Effector memory CD4-positive, alpha-beta T cell (primary cell): ENCODE results near the gene FCRL1.

Experiments
- DNase-seq, 3 donors: peaks; one replicate each; pipeline ENCODE4 v3.0.0-alpha.2; 2020
- H3K27ac ChIP-seq: 2 replicates; pipeline ENCODE4 v1.7.0; 2013; ENCODE audit warnings: mild to moderate bottlenecking, low read length, moderate library complexity; ENCODE audit not compliant: insufficient read depth, poor library complexity, severe bottlenecking
- H3K27me3 ChIP-seq: replicated peaks from 2 replicates; pipeline ENCODE4 v1.7.0; 2013; ENCODE audit warnings: mild to moderate bottlenecking, low read length; ENCODE audit not compliant: insufficient read depth, control insufficient read depth, poor library complexity, severe bottlenecking
- H3K36me3 ChIP-seq: 2 replicates; pipeline ENCODE4 v1.7.0; 2013; ENCODE audit warnings: mild to moderate bottlenecking, low read length, moderate library complexity; ENCODE audit not compliant: control insufficient read depth, insufficient read depth
- H3K4me1 ChIP-seq: 2 replicates; pipeline ENCODE4 v1.7.0; 2013; ENCODE audit warnings: low read length, mild to moderate bottlenecking; ENCODE audit not compliant: control insufficient read depth, insufficient read depth, poor library complexity, severe bottlenecking
- H3K4me3 ChIP-seq: 2 replicates; pipeline ENCODE4 v1.7.0; 2013; ENCODE audit warnings: low read length, low read depth, mild to moderate bottlenecking; ENCODE audit not compliant: insufficient read depth, poor library complexity, severe bottlenecking
- H3K9me3 ChIP-seq: 2 replicates; pipeline ENCODE4 v1.7.0; 2013; ENCODE audit warnings: mild to moderate bottlenecking, low read length, moderate library complexity; ENCODE audit not compliant: control insufficient read depth

Gene FCRL1

DNA sequence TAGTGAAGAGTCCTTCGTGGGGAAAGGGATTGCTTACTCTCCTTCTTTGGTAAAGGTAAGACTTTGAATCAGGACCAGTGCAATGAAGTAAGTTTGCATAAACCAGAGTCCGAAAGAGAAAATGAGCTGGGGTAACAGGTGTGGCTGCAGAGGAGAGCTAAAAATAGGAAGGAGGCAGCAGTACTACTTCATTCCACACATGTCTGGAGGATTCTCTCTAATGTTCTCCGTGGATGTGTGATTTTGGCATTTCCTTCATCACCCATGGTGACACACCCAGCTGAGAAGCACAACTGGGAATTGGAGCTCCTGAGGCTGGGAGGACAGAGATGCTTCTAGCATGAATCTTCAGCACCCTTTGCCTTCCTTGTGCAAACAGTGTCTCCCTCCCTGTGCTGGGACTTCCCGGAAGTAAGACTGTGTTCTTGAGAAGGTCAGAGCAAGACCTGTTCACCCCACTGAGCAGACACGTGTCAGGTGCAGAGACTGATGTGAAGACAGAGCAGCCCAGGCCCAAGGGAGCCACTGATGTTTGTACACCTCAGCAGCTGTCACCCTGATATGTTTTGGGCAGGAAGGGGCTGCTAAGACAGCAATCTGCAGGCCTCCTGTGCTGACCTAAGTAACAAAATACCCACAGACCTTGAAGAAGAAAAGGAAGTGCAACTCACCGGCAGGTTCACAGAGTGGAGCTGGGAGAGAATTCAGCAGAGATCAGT, 13.3 kb downstream of the FCRL1 start:
- DNase-seq, result no peak
- H3K27me3 ChIP-seq, result no peaks in the 10 kb centered on the region
- no peaks in the 10 kb centered on the region for H3K36me3 ChIP-seq
- H3K27ac ChIP-seq, result no peak overlapping the region
- H3K4me1 ChIP-seq, result no peaks in the 10 kb centered on the region
- no peaks in the 10 kb centered on the region for H3K9me3 ChIP-seq
- H3K4me3 ChIP-seq, result no peak overlapping the region

DNA sequence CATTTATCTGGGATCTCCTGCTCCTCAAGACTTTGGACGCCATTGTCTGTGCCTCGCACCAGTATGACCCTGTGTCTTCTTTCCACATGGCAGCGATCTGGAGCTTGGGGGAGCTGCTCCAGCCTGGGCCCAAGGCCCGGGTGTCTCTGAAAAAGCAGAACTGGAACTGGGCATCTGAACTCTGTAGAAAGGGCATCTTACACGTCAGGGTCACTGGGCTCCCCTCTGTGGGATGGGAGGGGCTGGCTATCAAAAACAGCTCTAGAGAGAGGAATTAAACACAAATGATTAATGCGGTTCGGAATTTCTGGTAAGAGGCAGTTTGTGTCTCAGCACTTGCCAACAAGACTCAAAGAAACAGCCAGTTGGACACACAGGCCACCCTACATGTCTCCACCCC, 16.1 kb downstream of the FCRL1 start:
- Histone ChIP-seq H3K9me3 (no peaks in the 10 kb centered on the region), H3K27ac (no peak overlapping the region), H3K4me1 (no peaks in the 10 kb centered on the region), H3K36me3 (no peaks in the 10 kb centered on the region), H3K4me3 (no peak overlapping the region), H3K27me3 (no peaks in the 10 kb centered on the region)
- DNase-seq, result no peak

DNA sequence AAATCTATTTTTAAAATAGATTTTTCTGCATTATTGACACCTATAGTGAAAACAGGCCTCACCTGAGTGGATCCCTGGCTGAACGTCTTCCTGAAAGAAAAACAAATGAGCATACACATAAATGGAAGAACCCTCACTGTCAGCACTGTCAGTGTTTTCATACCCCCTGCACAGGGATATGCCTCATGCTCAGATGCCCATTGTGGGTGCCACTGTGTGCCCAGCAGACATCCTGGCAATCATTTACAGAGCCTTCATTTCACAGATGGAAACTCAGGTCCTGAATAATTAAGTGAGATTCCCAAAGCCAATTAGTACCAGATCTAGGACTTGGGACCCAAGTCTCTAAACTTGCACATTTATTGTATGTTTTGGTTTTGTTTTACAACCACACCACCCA, 19.9 kb downstream of the FCRL1 start:
- Histone ChIP-seq H3K4me1 (no peaks in the 10 kb centered on the region), H3K27me3 (no peaks in the 10 kb centered on the region), H3K9me3 (no peaks in the 10 kb centered on the region), H3K36me3 (no peaks in the 10 kb centered on the region), H3K4me3 (no peak overlapping the region), H3K27ac (no peak overlapping the region)
- DNase-seq, result no peak

DNA sequence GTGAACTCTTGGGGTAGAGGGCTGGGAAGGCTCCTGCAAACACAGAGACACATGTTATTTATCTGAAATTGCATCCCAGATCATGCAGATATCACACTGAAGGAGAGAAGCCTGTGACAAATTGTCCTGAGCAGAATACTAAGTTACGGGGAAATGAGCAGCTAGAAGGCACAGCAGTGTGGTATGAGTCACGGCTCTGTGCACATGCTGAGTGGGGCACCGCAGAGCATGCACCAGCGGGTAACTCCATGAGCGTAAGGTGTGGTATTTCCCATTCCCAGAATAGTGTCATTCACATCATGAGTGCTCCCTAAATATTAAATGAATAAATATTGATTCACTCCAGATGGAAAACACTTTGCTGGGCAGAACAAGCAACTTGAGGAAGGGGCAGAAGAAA, 21.7 kb downstream of the FCRL1 start:
- Histone ChIP-seq H3K4me3 (no peak overlapping the region), H3K27ac (no peak overlapping the region), H3K27me3 (no peaks in the 10 kb centered on the region), H3K4me1 (no peaks in the 10 kb centered on the region), H3K9me3 (no peaks in the 10 kb centered on the region), H3K36me3 (no peaks in the 10 kb centered on the region)
- DNase-seq, result no peak

DNA sequence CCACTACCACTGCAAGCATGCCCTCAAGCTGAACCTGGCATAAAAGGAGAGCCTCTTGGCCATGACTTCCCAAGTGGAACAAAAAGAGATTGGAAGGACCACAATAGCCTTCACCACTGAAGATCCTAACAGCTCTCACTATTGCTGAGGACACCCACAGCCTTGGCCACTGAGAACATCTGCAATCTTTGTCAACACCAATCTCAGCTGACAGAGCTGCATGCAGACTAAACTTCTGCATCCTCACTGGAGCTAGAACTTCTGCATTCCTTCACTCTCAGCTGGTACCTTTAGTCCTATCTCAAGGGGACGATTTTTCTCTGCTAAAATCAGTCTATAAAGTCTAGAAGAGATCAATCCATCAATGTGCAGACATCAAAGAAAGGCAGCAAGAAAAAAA, 34.7 kb downstream of the FCRL1 start:
- H3K4me1 ChIP-seq, result no peaks in the 10 kb centered on the region
- H3K36me3 ChIP-seq, result no peaks in the 10 kb centered on the region
- DNase-seq, result no peak
- H3K9me3 ChIP-seq, result no peaks in the 10 kb centered on the region
- no peak overlapping the region for H3K4me3 ChIP-seq
- no peaks in the 10 kb centered on the region for H3K27me3 ChIP-seq
- H3K27ac ChIP-seq, result no peak overlapping the region

DNA sequence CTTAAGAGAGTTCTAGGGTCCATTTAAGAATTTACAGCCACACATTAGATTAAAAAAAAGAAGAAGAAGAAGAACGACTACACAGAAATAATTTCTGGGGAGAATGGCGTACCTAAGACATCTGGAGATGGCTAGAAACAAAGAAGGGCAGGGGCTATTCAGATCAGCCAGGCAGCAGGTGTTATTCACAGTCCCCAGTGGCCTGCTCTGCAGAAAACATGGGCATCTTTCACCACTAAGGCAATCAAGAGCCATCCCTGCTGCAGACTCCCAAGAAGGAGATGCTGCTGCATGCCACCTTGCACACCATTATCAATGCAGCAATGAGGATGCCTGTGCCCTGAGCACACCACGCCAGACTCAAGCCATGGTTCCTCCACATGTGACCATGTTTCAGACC, 35.1 kb downstream of the FCRL1 start:
- Histone ChIP-seq H3K36me3 (no peaks in the 10 kb centered on the region), H3K27me3 (no peaks in the 10 kb centered on the region), H3K9me3 (no peaks in the 10 kb centered on the region), H3K4me1 (no peaks in the 10 kb centered on the region), H3K4me3 (no peak overlapping the region), H3K27ac (no peak overlapping the region)
- DNase-seq, result no peak

DNA sequence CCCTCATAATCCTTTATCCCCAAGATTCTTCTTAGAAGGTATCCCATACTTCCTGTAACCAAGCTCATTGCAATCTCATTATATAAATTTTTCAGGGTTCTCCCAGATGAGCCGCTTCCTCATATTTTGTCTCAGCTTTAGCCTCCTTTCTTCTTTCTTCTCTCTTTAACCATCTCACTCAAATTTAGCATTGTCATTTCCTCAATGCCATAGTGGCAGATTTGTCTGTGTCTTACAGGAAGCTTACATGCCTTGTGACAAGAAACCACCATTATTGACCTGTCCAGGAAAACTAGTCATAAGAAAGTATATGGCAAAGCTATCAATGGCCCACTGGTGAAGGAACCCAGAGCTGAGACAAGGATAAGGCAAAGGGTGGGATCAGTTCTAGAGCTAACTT, 37.0 kb downstream of the FCRL1 start:
- no peaks in the 10 kb centered on the region for H3K9me3 ChIP-seq
- H3K27me3 ChIP-seq, result no peaks in the 10 kb centered on the region
- no peak overlapping the region for H3K4me3 ChIP-seq
- no peak overlapping the region for H3K27ac ChIP-seq
- H3K36me3 ChIP-seq, result no peaks in the 10 kb centered on the region
- no peak for DNase-seq
- H3K4me1 ChIP-seq, result no peaks in the 10 kb centered on the region

DNA sequence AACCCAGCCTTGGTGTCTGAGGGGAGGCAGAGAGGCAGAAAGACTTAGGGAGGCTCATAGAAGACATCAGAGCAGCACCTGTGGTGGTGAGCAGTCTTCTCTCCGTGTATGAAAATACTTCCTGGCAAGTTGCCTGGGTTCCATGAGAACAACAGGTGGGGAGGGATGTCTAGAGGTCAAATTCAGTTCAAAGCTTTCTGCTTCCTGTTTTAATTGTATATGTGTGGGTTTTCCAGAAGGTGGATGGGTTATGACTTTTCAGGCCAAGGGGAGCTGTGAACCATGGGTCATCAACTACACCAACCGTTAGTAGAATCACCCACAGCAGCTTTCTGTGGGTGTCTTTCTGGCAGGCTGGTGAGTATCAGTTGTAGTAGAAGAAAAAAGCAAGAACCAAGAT, 38.9 kb downstream of the FCRL1 start:
- Histone ChIP-seq H3K27ac (no peak overlapping the region), H3K4me3 (no peak overlapping the region), H3K9me3 (no peaks in the 10 kb centered on the region), H3K27me3 (no peaks in the 10 kb centered on the region), H3K36me3 (no peaks in the 10 kb centered on the region), H3K4me1 (no peaks in the 10 kb centered on the region)
- DNase-seq, result no peak

DNA sequence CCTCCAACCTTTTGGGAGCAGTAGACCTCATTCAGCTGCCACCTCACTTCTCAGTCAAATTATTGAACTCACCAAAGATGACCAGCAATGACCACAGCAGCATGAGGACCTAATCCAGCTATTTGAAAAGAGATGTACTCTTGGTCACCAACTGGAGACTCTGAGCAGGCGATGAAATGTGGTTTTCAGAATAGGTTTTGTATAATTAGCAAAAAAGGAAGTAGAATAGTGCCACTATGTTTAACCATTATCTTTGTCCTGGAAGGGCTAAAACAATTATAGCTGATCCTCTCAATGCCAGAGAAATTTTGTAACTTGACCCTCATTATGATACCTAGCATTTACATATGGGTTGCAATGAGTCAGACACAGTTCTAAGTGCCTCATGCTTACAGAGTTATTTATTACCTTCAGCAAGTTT, 42.9 kb downstream of the FCRL1 start, which contains the start of gene FCRL2:
TSS of gene FCRL2 (minus strand) at position 162 of the 421 bp plus-strand sequence. CDS start at position 103, 59 bp downstream.
- Histone ChIP-seq H3K4me3 (no peak within 1 kb of the TSS), H3K27me3 (no peaks in the 10 kb centered on the region), H3K36me3 (no peaks in the 10 kb centered on the region), H3K9me3 (no peaks in the 10 kb centered on the region), H3K4me1 (no peaks in the 10 kb centered on the region), H3K27ac (no peak within 1 kb of the TSS)
- DNase-seq, result no peak

DNA sequence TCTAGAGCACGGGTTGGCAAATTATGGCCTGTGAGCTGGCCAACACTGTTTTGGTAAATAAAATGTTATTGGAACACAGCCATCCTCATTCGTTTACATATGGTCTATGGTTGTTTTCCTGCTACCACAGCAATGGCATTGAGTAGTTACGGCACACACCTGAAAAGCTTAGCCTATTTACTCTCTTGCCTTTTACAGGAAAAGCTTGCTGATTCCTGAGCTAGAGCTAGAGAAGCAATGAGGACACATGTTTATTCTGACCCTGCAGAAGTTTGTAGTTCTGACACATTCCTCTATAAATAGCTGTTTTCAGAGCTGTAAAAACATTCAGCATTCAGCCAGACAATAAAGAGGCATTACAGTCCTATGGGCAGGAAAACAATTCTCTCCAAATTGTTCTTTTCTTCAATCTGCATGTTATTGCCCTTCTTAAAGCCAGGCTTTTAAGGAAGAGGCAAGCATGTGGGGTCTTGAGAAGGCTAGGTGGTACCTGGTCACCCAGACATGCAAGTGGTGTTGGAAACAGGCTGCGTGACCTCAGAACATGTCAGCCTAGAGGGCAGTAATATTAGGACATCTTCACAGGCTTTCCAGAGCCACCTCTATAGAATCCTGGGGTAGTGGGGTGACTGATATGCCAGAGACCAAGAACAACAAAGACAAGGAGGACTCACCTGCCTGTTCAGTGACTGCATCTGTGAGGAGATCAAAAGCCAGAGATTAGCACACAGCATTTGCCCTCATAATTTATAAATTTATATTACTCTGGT, 44.6 kb downstream of the FCRL1 start:
- Histone ChIP-seq H3K27me3 (no peaks in the 10 kb centered on the region), H3K4me3 (no peak overlapping the region), H3K36me3 (no peaks in the 10 kb centered on the region), H3K4me1 (no peaks in the 10 kb centered on the region), H3K9me3 (no peaks in the 10 kb centered on the region), H3K27ac (no peak overlapping the region)
- no peak for DNase-seq
